Peyer's patch (tissue), 4 donors: ENCODE results near the gene PLA2G2D.

Source experiments
- POLR2A ChIP-seq, 2 donors: fragments of 450-650 bp; IDR thresholded peaks; one replicate each; pipeline ENCODE4 v1.5.1; 2017; ENCODE audit warnings: antibody characterized with exemption in 2 of 2, mild to moderate bottlenecking in 2 of 2, moderate library complexity in 2 of 2
- TF ChIP-seq, protein P1 (sequence below), 6 experiments: fragments of 450-650 bp in 4 of 6; fragments of 200-600 bp in 2 of 6; sonication (generic) in 1 of 6; IDR thresholded peaks; one replicate each; pipeline ENCODE4 v1.5.1; 2017 to 2019; ENCODE audit warnings: antibody characterized with exemption in 6 of 6, mild to moderate bottlenecking in 3 of 6, moderate library complexity in 1 of 6

DNA sequence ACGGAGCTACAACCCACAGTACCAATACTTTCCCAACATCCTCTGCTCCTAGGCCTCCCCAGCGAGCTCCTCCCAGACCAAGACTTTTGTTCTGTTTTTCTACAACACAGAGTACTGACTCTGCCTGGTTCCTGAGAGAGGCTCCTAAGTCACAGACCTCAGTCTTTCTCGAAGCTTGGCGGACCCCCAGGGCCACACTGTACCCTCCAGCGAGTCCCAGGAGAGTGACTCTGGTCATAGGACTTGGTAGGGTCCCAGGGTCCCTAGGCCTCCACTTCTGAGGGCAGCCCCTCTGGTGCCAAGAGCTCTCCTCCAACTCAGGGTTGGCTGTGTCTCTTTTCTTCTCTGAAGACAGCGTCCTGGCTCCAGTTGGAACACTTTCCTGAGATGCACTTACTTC, 28.7 kb downstream of the PLA2G2D start:
- no peak for TF ChIP-seq POLR2A (IDR thresholded peaks at IDR 0.05)
- TF ChIP-seq, protein P1, sequence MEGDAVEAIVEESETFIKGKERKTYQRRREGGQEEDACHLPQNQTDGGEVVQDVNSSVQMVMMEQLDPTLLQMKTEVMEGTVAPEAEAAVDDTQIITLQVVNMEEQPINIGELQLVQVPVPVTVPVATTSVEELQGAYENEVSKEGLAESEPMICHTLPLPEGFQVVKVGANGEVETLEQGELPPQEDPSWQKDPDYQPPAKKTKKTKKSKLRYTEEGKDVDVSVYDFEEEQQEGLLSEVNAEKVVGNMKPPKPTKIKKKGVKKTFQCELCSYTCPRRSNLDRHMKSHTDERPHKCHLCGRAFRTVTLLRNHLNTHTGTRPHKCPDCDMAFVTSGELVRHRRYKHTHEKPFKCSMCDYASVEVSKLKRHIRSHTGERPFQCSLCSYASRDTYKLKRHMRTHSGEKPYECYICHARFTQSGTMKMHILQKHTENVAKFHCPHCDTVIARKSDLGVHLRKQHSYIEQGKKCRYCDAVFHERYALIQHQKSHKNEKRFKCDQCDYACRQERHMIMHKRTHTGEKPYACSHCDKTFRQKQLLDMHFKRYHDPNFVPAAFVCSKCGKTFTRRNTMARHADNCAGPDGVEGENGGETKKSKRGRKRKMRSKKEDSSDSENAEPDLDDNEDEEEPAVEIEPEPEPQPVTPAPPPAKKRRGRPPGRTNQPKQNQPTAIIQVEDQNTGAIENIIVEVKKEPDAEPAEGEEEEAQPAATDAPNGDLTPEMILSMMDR (IDR thresholded peaks at IDR 0.05): no peak
